ENCODE measurements around the gene DOCK4. TPM values are rescaled to one million over a fixed set of nuclear protein-coding genes. Genes with fewer than 3 reads are reported as not detected.

Gene DOCK4
- total RNA-seq, 1 donor from 2014 or later, result 60.3 TPM

DNA sequence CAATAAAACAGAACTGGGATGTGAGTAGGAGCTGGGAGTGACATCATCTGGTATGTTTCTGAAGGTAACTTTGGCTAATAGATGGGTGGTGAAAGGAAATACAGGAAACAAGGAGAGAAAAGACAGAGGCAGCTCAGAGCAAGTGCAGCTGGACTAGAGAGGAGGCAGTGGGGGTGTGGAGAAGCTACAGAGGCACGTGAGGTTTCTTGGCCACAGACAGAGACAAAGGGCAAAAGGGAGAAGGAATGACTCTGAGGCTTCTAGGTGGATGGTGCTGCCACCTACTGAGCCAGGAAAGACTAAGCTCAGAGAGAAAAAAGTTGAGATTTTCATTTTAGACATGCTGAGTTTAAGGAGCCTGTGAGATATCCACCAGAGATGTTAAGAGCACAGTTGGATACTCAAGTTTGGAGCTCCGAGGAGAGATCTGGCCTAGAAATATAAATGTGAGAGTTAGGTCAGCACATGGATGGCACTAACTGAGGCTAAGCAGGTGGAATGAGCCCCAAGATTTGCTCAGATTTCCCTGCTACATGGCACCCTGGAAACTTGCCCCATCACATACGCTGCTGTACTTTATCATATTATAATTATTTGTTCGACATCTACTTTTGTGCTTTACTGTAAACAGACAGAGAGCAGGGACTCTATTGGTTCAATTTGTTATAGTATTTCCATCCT, 350.9 kb downstream of the DOCK4 start:
- Mint-ChIP-seq H3K27me3 (ENCODE audit: unreplicated experiment) (no peaks in the 10 kb centered on the region), H3K4me3 (ENCODE audit: unreplicated experiment) (no peak overlapping the region), H3K4me1 (ENCODE audit: low read depth, unreplicated experiment) (peaks cover 18% of the 10 kb centered on the region), H3K9me3 (ENCODE audit: unreplicated experiment) (peaks cover 4% of the 10 kb centered on the region), H3K27ac (ENCODE audit: unreplicated experiment) (peak overlapping the region; percentile 1), H3K36me3 (ENCODE audit: unreplicated experiment) (peaks cover 13% of the 10 kb centered on the region)
- TF ChIP-seq, protein P1, sequence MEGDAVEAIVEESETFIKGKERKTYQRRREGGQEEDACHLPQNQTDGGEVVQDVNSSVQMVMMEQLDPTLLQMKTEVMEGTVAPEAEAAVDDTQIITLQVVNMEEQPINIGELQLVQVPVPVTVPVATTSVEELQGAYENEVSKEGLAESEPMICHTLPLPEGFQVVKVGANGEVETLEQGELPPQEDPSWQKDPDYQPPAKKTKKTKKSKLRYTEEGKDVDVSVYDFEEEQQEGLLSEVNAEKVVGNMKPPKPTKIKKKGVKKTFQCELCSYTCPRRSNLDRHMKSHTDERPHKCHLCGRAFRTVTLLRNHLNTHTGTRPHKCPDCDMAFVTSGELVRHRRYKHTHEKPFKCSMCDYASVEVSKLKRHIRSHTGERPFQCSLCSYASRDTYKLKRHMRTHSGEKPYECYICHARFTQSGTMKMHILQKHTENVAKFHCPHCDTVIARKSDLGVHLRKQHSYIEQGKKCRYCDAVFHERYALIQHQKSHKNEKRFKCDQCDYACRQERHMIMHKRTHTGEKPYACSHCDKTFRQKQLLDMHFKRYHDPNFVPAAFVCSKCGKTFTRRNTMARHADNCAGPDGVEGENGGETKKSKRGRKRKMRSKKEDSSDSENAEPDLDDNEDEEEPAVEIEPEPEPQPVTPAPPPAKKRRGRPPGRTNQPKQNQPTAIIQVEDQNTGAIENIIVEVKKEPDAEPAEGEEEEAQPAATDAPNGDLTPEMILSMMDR (IDR thresholded peaks at IDR 0.05; ENCODE audit: partially characterized antibody, unreplicated experiment), result peak; percentile 21
- DNase-seq, result peak; percentile 30

DNA sequence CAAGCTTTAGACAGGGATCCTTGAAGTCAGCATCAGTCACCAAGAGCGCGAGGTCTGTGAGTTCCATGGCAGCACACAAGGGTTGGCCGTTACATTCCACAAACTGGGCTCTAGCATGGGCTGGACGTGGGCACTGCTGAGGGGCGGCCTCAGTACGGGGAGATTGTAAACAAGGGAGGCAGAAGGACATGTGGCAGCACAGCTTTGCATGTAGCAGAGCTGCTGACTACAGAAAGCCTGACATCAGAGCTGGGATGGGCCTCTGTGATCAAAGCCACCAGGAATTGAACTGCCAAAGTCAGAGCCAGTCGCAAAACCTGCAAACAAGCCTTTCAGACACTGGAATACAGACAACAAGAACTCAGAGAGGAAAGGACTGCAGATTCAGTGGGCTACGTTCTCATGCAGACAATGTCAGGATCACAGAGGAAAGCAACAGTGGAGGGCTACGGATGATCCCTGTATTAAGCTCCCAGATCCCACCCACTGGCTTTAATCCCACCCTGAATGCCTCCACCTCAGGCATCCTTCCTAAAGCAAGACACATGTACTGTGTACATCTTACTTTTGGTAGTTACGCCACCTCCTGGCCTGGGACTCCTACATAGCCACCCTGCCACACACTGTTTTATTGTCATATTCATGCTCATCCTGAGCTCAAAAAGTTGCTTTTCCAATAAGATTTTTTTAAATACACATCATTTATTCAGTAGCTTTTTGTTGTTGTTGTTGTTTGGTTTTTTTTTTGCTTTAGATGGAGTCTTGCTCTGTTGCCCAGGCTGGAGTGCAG, 352.8 kb downstream of the DOCK4 start:
- peak overlapping the region; percentile 71 for H3K27ac Mint-ChIP-seq (ENCODE audit: unreplicated experiment)
- no peaks in the 10 kb centered on the region for H3K27me3 Mint-ChIP-seq (ENCODE audit: unreplicated experiment)
- H3K4me1 Mint-ChIP-seq (ENCODE audit: low read depth, unreplicated experiment), result peaks cover 18% of the 10 kb centered on the region
- DNase-seq, result no peak
- H3K9me3 Mint-ChIP-seq (ENCODE audit: unreplicated experiment), result no peaks in the 10 kb centered on the region
- H3K4me3 Mint-ChIP-seq (ENCODE audit: unreplicated experiment), result no peak overlapping the region
- TF ChIP-seq, protein P1 (IDR thresholded peaks at IDR 0.05; ENCODE audit: partially characterized antibody, unreplicated experiment), result no peak
- H3K36me3 Mint-ChIP-seq (ENCODE audit: unreplicated experiment), result peaks cover 21% of the 10 kb centered on the region

DNA sequence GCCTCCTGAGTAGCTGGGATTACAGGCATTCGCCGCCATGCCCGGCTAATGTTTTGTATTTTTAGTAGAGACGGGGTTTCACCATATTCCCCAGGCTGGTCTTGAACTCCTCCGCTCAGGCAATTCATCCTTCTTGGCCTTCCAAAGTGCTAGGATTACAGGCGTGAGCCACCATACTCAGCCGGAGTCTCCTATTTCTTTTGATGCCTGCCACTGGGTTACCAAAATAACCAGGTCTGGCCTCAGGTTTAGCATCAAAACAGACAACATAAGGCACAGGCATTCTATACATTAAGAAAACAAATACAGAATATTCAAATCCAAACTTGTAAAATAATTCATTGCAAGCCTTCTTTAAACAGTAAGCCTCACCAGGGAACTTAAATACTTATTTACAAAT, 354.1 kb downstream of the DOCK4 start:
- TF ChIP-seq, protein P1 (IDR thresholded peaks at IDR 0.05; ENCODE audit: partially characterized antibody, unreplicated experiment), result no peak
- Mint-ChIP-seq H3K4me3 (ENCODE audit: unreplicated experiment) (no peak overlapping the region), H3K36me3 (ENCODE audit: unreplicated experiment) (peaks cover 21% of the 10 kb centered on the region), H3K27me3 (ENCODE audit: unreplicated experiment) (no peaks in the 10 kb centered on the region), H3K4me1 (ENCODE audit: low read depth, unreplicated experiment) (peaks cover 18% of the 10 kb centered on the region), H3K9me3 (ENCODE audit: unreplicated experiment) (no peaks in the 10 kb centered on the region), H3K27ac (ENCODE audit: unreplicated experiment) (no peak overlapping the region)
- DNase-seq, result no peak

DNA sequence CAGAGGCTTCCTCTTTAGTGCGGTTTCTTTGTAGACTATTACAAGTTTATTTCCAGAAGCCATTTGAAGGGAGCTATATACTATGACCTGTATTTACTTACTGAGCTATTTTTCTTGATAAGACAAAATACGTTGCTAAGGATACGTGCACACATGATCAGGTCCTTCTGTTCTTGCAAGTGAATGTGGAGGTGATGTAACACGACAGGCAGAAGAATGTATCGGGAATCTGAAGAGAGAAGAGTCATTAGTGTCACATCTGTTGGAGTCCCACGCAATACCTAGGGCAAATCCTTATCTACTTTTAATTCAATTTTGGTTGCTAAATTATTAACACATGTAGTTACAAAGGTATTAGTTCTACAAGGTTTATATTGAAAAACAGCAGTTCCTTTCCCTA, 359.3 kb downstream of the DOCK4 start:
- no peak overlapping the region for H3K27ac Mint-ChIP-seq (ENCODE audit: unreplicated experiment)
- TF ChIP-seq, protein P1 (IDR thresholded peaks at IDR 0.05; ENCODE audit: partially characterized antibody, unreplicated experiment), result no peak
- no peaks in the 10 kb centered on the region for H3K4me1 Mint-ChIP-seq (ENCODE audit: low read depth, unreplicated experiment)
- peaks cover 16% of the 10 kb centered on the region for H3K36me3 Mint-ChIP-seq (ENCODE audit: unreplicated experiment)
- DNase-seq, result no peak
- no peaks in the 10 kb centered on the region for H3K27me3 Mint-ChIP-seq (ENCODE audit: unreplicated experiment)
- no peak overlapping the region for H3K4me3 Mint-ChIP-seq (ENCODE audit: unreplicated experiment)
- no peaks in the 10 kb centered on the region for H3K9me3 Mint-ChIP-seq (ENCODE audit: unreplicated experiment)

DNA sequence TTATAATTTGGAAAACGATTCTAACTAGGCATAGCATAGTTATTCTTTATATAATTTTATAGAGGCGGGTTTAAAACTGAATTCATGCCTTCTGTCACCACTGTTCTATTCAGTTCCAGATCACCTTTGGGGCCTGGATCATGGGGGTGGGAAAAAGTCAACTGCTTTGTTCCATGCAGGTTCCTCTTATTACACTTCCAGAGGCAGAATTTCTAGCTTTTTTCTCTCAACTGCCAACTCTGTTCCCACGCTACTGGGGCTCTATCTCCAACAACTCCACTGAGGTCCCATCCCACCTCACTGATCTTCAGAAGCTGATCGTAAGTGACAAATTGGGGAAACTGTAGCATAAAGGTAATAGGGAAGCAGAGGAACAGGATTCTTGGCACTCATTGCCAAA, 360.3 kb downstream of the DOCK4 start:
- no peaks in the 10 kb centered on the region for H3K27me3 Mint-ChIP-seq (ENCODE audit: unreplicated experiment)
- no peak overlapping the region for H3K27ac Mint-ChIP-seq (ENCODE audit: unreplicated experiment)
- no peaks in the 10 kb centered on the region for H3K9me3 Mint-ChIP-seq (ENCODE audit: unreplicated experiment)
- TF ChIP-seq, protein P1 (IDR thresholded peaks at IDR 0.05; ENCODE audit: partially characterized antibody, unreplicated experiment), result no peak
- no peak overlapping the region for H3K4me3 Mint-ChIP-seq (ENCODE audit: unreplicated experiment)
- no peak for DNase-seq
- H3K36me3 Mint-ChIP-seq (ENCODE audit: unreplicated experiment), result peaks cover 16% of the 10 kb centered on the region
- no peaks in the 10 kb centered on the region for H3K4me1 Mint-ChIP-seq (ENCODE audit: low read depth, unreplicated experiment)
